GM13976 (cell line): Measurements from ENCODE around the gene ATP4A.

Experiments
- DNase-seq: peaks from one replicate; pipeline ENCODE4 v3.0.0; 2012; ENCODE audit warnings: low spot score
- in situ Hi-C: fragments of 300-500 bp; cut with MboI; formaldehyde crosslinking; loops from one replicate; pipeline ENCODE4 v1.12.0; 2022; ENCODE audit warnings: low sequenced_read_pairs, mixed read lengths, inconsistent platforms; ENCODE audit not compliant: unreplicated experiment
- TF ChIP-seq, protein P1 (sequence below): IDR thresholded peaks from 2 replicates; pipeline ENCODE4 v1.5.1; 2012; ENCODE audit warnings: borderline replicate concordance, mild to moderate bottlenecking; ENCODE audit not compliant: insufficient read depth; ENCODE audit errors: extremely low read depth, missing control alignments, control extremely low read depth

The ATP4A gene

DNA sequence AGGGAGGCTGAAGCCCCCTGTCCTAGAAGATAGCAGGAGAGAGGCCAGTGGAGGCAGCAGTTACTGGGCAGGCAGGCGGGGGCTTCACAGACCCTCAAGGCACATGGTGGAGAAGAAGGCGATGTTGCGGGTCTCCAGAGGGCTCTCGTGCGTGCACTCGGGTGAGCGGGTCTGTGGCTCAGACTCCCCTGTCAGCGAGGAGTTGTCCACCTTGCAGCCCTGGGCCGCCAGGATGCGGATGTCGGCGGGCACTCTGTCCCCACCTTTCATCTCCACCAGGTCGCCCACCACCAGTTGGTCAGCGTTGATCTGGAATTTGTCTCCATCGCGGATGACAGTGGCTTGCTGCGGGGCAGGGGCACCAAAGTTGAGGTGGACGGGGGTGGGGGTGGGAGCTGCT, 3.2 kb downstream of the ATP4A start:
- in situ Hi-C loops = no loop called here
- DNase-seq = no peak
- TF ChIP-seq, protein P1, sequence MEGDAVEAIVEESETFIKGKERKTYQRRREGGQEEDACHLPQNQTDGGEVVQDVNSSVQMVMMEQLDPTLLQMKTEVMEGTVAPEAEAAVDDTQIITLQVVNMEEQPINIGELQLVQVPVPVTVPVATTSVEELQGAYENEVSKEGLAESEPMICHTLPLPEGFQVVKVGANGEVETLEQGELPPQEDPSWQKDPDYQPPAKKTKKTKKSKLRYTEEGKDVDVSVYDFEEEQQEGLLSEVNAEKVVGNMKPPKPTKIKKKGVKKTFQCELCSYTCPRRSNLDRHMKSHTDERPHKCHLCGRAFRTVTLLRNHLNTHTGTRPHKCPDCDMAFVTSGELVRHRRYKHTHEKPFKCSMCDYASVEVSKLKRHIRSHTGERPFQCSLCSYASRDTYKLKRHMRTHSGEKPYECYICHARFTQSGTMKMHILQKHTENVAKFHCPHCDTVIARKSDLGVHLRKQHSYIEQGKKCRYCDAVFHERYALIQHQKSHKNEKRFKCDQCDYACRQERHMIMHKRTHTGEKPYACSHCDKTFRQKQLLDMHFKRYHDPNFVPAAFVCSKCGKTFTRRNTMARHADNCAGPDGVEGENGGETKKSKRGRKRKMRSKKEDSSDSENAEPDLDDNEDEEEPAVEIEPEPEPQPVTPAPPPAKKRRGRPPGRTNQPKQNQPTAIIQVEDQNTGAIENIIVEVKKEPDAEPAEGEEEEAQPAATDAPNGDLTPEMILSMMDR = no peak

- TF ChIP-seq, protein P1 = no peak
- in situ Hi-C loops = no loop called here
- DNase-seq = no peak
Measured at GRCh38 chr19:35559781-35560180, 3.7 kb downstream of the ATP4A start.

GRCh38 chr19:35559281-35559659, 4.2 kb downstream of the ATP4A start:
- DNase-seq = peak; percentile 78
- TF ChIP-seq, protein P1 = no peak
- in situ Hi-C loops = no loop called here

DNA sequence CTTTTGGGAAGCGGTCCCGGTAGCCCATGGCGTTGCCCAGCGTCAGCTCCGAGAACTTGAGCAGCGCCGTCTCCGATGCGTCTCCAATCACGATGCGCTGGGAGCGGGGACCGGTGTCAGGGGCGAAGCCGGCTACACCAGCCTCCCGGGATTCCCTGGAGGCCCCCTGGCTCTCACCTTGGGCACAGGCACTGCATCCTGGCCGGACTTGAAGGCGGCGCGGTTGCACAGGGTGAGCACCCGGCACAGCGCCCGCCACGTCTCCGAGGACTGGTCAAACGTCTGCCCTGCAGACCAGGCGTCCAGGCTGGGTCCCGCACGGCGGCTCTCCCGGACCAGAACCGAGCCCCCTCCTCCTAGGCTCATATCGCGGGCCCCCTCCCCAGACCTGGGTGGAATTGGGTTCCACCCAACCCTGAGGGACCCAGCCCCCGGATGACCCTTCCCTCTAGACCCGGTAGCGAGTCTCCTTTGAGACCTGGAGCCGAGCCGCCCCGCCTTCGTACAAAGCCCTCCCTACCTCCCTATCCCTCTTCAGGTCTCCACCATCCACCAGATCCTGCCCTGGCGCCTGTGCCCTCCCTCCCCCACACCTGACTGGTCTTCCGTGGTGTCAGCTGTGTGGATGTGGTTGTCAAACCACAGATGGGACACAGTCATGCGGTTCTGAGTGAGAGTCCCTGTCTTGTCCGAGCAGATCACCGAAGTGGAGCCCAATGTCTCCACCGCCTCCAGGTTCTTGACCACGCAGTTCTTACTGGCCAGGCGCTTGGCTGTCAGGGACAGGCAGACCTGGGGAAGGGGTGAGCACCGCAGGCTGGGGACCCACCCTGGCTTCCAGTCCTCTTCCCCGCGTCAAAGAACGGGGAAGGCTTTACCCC, 4.8 kb downstream of the ATP4A start:
- DNase-seq = no peak
- TF ChIP-seq, protein P1 = no peak
- in situ Hi-C loops = no loop called here

GRCh38 chr19:35557539-35558399, 5.7 kb downstream of the ATP4A start:
- peak; percentile 78 for DNase-seq
- TF ChIP-seq, protein P1 = no peak
- in situ Hi-C loops = no loop called here

DNA sequence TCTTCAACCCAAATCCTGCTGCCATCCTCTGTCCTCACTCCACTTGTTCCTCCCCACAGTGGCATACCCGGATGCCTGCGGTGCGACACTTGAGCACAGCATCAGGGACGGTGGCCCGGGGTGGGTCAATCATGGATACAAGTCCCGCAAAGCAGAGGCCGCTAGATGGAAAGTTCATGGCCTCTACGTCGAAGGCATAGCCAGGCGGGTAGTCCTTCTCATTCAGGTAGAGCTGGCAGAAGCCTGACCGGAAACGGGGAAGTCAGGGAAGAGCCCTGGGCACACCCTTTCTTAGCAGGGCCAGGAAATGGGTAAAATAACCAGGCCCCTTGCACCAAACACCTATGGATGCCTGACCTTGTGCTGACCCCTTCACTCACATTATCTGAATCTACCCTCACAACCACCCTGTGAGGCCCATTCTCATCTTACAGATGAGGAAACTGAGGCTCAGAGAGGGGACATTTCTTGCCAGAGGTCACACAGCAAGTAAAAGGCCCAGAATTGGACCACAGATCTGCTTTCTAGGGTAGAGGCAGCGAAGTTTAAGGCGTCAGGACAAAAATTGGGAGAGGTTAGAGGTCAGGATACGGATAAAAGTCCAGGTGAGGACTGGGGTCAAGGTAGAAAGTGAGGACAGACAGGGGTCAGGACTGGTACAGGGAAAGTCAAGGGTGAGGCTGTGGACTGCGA, 6.5 kb downstream of the ATP4A start:
- in situ Hi-C loops = no loop called here
- TF ChIP-seq, protein P1 = no peak
- DNase-seq = no peak
